Activated T-helper 1 cell treated with Interleukin-2 at 50 U/mL for 16 hours (primary cell): ENCODE measurements around the gene LRMDA.

ENCODE experiments used
- DNase-seq: peaks from one replicate; pipeline ENCODE4 v3.0.0-alpha.2; 2020; ENCODE audit warnings: low read depth

The LRMDA gene

GRCh38 chr10:76086761-76087639 lies 655.6 kb downstream of the LRMDA start:
- DNase-seq, result no peak

GRCh38 chr10:76088008-76088407 lies 656.6 kb downstream of the LRMDA start:
- no peak for DNase-seq

DNA sequence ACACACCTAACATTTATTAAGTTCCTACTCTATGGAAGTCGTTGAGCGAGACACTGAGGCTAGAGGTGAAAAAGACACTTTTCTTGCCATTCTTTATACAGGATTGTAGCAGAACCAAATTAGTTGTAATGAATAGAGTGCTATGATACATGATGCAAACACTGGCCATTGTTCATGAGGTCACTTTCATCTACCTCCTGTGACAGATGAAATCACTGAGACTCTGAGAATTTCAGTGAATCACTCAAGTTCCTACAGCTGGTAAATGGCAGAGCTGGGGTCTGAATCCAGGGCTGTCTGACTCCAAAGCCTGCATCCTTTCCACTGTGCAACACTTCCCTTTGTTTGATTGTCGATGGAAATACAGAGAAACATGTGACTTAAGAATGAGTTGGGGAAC lies 657.6 kb downstream of the LRMDA start:
- DNase-seq, result no peak

DNA sequence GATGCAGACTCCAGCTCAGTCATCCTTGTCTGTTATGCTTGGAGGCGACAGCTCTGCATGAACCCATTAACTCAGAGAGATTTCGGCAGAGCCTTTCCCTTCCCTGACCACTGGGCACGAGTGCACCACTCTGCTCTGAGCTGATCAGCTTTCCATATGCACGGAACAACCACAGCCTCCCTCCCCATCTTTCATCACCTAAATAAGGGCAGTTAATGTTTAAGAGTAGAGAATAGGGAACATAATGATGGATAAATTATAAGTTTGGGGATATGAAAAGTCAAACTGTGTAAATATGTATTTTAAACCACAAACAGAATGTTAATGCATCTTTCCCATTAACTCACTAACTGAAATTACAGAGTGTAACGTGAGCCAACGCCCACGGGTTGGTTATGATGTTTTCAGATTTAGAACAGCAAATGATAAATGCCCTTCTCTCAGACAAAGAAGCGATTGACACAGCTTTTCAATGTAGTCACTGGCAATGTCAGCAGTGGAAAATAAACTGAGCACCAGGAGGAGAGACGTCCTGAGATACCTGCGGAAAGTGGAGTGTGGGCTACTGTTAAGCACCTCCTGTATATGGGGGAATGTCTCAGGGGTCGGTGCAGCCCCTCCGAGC lies 658.2 kb downstream of the LRMDA start:
- DNase-seq, result no peak

GRCh38 chr10:76091926-76092325 lies 660.5 kb downstream of the LRMDA start:
- no peak for DNase-seq

- no peak for DNase-seq
Measured at GRCh38 chr10:76106611-76107010, 675.2 kb downstream of the LRMDA start.

GRCh38 chr10:76108563-76109359 lies 677.3 kb downstream of the LRMDA start:
- no peak for DNase-seq

DNA sequence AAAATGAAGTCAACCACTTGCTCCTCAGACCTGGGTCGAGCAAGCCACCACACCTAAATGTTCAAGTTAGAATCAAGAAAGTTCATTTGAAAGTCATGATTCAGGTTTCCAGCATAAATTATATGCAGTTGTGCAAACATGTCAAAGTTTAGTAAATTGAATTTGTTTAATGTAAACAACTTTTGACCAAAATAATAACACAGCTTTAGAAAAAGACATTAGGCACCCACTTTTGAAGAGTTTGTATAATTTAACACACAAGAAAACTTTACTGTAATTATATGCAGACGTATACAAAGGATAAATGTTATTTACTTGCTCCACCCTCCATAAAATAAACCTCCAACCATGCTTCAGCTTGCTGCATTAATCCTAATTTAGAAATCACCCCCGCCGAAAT lies 680.0 kb downstream of the LRMDA start:
- DNase-seq, result no peak

DNA sequence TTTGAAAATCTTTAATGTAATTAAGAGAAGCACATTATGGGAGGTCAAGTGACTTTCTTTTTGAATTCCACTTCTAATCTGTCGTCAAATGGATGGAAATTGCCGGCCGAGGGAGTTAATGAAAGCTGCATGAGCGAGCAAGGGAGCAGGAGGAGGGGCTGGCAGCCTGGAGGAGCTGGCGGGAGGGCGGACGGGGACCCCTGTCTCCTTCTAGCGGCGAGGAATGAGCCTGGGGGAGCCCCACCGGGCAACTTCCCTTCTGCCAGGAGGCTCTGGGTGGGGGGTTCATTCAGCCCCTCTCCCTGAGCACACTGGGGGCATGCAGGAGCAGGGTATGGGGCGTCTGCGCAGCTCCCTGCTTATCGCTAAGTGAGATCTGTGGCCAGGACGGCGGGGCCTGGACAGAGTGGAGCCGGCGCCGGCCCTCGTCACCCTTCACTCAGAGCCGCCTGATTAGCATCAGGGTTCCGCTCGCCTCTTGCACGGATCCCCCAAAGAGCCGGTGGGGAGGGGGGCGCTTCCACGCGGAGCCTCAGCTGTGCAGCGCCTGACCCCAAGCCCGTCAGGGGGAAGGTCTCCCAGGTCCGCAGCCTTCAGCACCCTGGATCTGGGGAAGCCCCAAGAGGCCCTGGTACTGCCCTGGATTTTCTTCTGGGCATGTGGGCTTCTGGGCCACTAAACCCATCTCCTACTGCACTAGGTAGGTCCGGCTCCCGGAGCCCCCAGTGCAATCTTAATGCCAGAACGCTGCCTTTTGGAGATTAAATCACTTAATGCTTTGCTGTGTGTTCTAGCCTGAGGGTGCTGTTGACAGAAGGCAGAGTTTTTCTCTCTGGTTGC lies 680.8 kb downstream of the LRMDA start:
- DNase-seq, result no peak

- no peak for DNase-seq
Measured at GRCh38 chr10:76112826-76113150, 681.4 kb downstream of the LRMDA start.

DNA sequence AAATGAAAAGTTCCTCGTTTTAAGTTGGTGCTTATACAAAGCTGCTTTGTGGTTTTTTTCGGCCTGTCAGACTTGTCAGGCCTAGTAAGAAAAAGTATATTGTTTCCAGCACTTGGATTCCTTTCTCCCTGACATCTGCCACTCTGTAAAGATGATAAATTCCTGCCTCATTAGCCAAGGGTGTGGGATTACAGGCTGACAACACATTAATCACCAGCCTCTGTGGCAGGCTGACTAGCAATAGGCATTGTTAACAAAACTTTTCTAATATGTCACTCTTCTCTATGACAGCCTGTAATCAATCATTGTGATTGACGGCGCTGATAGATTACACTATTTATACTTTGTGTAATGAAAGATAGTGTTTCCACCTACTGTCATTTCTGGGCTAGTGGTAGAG lies 682.5 kb downstream of the LRMDA start:
- no peak for DNase-seq

- no peak for DNase-seq
Measured at GRCh38 chr10:76114581-76115001, 683.2 kb downstream of the LRMDA start.

GRCh38 chr10:76115131-76115470 lies 683.7 kb downstream of the LRMDA start:
- DNase-seq, result no peak

GRCh38 chr10:76115471-76116155 lies 684.2 kb downstream of the LRMDA start:
- DNase-seq, result no peak

DNA sequence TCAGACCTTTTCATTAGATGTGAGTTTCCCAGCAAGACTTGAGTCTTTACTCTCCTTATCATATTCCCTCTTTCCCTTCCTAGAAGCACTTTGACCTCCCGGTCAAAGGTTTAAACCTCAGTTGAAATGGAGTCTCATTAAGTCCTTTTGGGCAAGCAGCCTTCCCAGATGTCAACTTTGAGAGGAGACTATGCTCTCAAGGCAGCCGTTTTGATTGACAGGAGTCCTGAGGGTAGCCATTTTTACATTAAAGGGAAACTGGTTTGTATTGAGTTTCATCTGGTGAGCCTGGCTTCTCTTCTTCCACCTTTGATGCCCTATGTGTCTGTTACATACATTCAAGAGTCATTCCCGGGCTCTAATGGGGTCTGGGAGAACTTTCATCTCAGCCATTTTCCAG lies 685.1 kb downstream of the LRMDA start:
- no peak for DNase-seq

GRCh38 chr10:76117949-76118348 lies 686.5 kb downstream of the LRMDA start:
- no peak for DNase-seq

GRCh38 chr10:76119036-76119435 lies 687.6 kb downstream of the LRMDA start:
- DNase-seq, result no peak

- no peak for DNase-seq
Measured at GRCh38 chr10:76119515-76119914, 688.1 kb downstream of the LRMDA start.

- no peak for DNase-seq
Measured at GRCh38 chr10:76122056-76122455, 690.6 kb downstream of the LRMDA start.

DNA sequence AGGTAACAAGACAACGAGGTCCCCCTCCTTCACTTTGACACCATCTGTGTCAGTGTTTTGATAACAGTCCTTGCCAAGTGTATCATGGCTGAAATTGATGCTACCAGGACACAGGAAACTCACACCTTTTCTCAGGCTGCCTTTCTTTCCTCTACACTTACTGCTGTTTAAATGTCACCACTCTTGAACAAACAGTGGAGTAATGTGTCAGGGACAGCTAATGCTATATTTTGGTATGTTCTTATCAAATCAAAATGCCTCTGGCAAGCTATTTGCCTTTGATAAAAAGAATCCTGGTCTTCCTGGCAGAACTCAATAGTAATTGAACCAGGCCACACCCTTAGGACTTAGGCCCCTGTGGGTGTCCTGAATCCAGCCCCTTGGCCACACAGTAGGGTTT lies 692.9 kb downstream of the LRMDA start:
- no peak for DNase-seq

DNA sequence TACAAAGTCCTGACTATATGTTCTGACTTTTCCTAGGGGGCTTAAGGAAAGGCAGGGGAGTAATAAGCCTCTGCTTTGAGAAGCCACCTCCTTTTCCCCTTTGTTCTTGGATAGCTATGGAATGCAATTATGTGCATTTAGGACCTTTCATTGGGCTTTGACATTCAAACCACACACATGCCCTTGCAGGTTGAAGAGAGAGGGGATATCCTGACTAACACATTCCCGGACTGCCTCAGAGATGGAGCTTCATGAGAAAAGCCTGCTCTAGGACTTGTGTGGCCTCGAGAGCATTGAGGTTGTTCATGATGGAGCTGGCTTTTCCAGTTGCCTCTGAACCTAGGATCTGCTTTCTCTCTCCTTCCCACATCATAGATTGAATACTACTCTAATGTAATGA lies 694.5 kb downstream of the LRMDA start:
- no peak for DNase-seq
